ENCODE measurements around the gene PDIA2.

The PDIA2 gene

GRCh38 chr16:311725-312124, 28.8 kb downstream of the PDIA2 start:
- Histone ChIP-seq H3K4me3 (ENCODE audit: low read length) (no peak overlapping the region), H3K9ac (ENCODE audit: low read depth, low read length) (no peak overlapping the region), H3K27ac (ENCODE audit: low read length) (no peak overlapping the region), H3K27me3 (ENCODE audit: insufficient read depth, low read length) (no peaks in the 10 kb centered on the region), H3K4me1 (ENCODE audit: insufficient read depth, low read length) (0 out of 2 replicates have a peak, but pooled peaks cover under 1% of the 10 kb centered on the region), H3K36me3 (ENCODE audit: insufficient read depth, low read depth, low read length) (peaks cover 55% of the 10 kb centered on the region), H3K9me3 (ENCODE audit: insufficient read depth, low read depth, low read length) (no peaks in the 10 kb centered on the region)

DNA sequence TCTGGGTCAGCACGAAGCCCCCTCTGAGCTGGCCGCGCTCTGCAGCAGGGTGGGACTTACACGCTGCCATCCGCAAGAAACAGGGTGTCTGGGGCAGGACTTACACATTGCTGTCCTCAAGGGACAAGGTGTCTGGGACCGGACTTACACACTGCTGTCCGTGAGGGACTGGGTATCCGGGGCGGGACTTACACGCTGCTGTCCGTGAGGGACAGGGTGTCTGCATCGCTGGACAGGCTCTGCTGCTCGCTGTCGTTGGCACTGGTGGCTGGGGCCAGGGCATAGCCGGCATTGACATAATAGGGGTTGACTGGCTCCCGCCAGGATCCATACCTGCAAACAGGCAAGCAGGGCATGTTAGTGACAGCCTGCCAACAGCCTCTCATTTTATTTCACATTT, 31.4 kb downstream of the PDIA2 start:
- Histone ChIP-seq H3K9ac (ENCODE audit: low read depth, low read length) (no peak overlapping the region), H3K4me1 (ENCODE audit: insufficient read depth, low read length) (peaks cover 7% of the 10 kb centered on the region), H3K36me3 (ENCODE audit: insufficient read depth, low read depth, low read length) (peaks cover 41% of the 10 kb centered on the region), H3K27ac (ENCODE audit: low read length) (no peak overlapping the region), H3K9me3 (ENCODE audit: insufficient read depth, low read depth, low read length) (no peaks in the 10 kb centered on the region), H3K27me3 (ENCODE audit: insufficient read depth, low read length) (no peaks in the 10 kb centered on the region), H3K4me3 (ENCODE audit: low read length) (no peak overlapping the region)

DNA sequence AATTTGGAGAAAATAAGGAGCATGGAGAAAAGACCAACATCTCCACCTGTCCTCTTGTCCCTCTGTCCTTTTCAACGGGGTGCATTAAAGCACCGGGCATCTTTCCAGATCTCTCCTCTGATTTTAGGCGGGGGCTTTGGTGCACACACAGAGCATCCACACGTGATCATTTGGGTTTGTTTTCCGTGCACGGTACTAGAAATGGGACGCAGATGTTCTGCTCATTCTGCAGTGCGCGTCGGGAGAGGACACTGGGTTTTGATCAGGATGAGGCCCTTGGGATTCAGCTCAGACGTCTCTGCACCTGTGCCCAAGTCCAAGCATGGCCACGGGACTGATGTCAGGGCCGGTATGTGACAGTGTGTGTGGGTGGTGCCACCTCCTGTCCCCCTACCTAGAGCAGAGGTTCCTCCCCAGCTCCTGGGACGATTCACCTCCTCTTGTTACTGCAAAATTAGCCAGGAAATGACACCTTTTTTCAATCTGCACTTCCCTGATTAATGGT, 31.9 kb downstream of the PDIA2 start:
- peaks cover 36% of the 10 kb centered on the region for H3K36me3 ChIP-seq (ENCODE audit: insufficient read depth, low read depth, low read length)
- H3K4me1 ChIP-seq (ENCODE audit: insufficient read depth, low read length) = peaks cover 7% of the 10 kb centered on the region
- H3K27me3 ChIP-seq (ENCODE audit: insufficient read depth, low read length) = no peaks in the 10 kb centered on the region
- no peak overlapping the region for H3K27ac ChIP-seq (ENCODE audit: low read length)
- no peak overlapping the region for H3K9ac ChIP-seq (ENCODE audit: low read depth, low read length)
- H3K4me3 ChIP-seq (ENCODE audit: low read length) = no peak overlapping the region
- no peaks in the 10 kb centered on the region for H3K9me3 ChIP-seq (ENCODE audit: insufficient read depth, low read depth, low read length)

- peaks cover 33% of the 10 kb centered on the region for H3K36me3 ChIP-seq (ENCODE audit: insufficient read depth, low read depth, low read length)
- no peak overlapping the region for H3K9ac ChIP-seq (ENCODE audit: low read depth, low read length)
- H3K4me3 ChIP-seq (ENCODE audit: low read length) = no peak overlapping the region
- H3K4me1 ChIP-seq (ENCODE audit: insufficient read depth, low read length) = peaks cover 7% of the 10 kb centered on the region
- no peaks in the 10 kb centered on the region for H3K27me3 ChIP-seq (ENCODE audit: insufficient read depth, low read length)
- no peaks in the 10 kb centered on the region for H3K9me3 ChIP-seq (ENCODE audit: insufficient read depth, low read depth, low read length)
- no peak overlapping the region for H3K27ac ChIP-seq (ENCODE audit: low read length)
Measured at GRCh38 chr16:316741-317464, 33.9 kb downstream of the PDIA2 start.

- Histone ChIP-seq H3K4me3 (ENCODE audit: low read length) (no peak overlapping the region), H3K9me3 (ENCODE audit: insufficient read depth, low read depth, low read length) (no peaks in the 10 kb centered on the region), H3K36me3 (ENCODE audit: insufficient read depth, low read depth, low read length) (peaks cover 26% of the 10 kb centered on the region), H3K27ac (ENCODE audit: low read length) (no peak overlapping the region), H3K4me1 (ENCODE audit: insufficient read depth, low read length) (peaks cover 7% of the 10 kb centered on the region), H3K27me3 (ENCODE audit: insufficient read depth, low read length) (no peaks in the 10 kb centered on the region), H3K9ac (ENCODE audit: low read depth, low read length) (no peak overlapping the region)
Measured at GRCh38 chr16:317583-317982, 34.6 kb downstream of the PDIA2 start.

DNA sequence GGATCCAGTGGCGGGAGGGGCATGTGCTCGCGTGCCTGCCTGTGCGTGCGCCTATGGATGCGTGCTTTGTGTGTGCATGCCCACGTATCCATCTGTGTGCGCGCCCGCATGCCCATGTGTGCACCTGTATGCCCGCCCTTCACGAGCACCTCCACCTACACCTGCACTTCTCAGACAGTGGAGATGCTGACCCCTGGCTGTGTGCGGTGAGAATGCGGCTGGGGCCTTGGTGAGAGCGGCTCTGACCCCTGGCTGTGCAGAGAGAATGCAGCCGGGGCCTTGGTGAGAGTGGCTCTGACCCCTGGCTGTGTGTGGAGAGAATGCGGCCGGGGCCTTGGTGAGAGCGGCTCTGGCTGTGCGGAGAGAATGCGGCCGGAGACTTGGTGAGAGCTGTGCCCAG, 35.7 kb downstream of the PDIA2 start:
- Histone ChIP-seq H3K9me3 (ENCODE audit: insufficient read depth, low read depth, low read length) (no peaks in the 10 kb centered on the region), H3K36me3 (ENCODE audit: insufficient read depth, low read depth, low read length) (peaks cover 16% of the 10 kb centered on the region; the same call in 1 of the 2 replicates)

GRCh38 chr16:320206-320605, 37.2 kb downstream of the PDIA2 start:
- H3K36me3 ChIP-seq (ENCODE audit: insufficient read depth, low read depth, low read length) = 0 out of 2 replicates have a peak, but pooled peaks cover 4% of the 10 kb centered on the region

More for the DNA sequence above, 35.7 kb downstream of the PDIA2 start:
- Histone ChIP-seq H3K9ac (ENCODE audit: low read depth, low read length) (no peak overlapping the region), H3K27me3 (ENCODE audit: insufficient read depth, low read length) (no peaks in the 10 kb centered on the region), H3K4me1 (ENCODE audit: insufficient read depth, low read length) (peaks cover 7% of the 10 kb centered on the region), H3K27ac (ENCODE audit: low read length) (no peak overlapping the region), H3K4me3 (ENCODE audit: low read length) (no peak overlapping the region)

GRCh38 chr16:321532-321931, 38.6 kb downstream of the PDIA2 start:
- H3K4me3 ChIP-seq (ENCODE audit: low read length) = no peak overlapping the region
- H3K27me3 ChIP-seq (ENCODE audit: insufficient read depth, low read length) = no peaks in the 10 kb centered on the region
- no peak overlapping the region for H3K9ac ChIP-seq (ENCODE audit: low read depth, low read length)
- no peaks in the 10 kb centered on the region for H3K9me3 ChIP-seq (ENCODE audit: insufficient read depth, low read depth, low read length)
- peaks cover 7% of the 10 kb centered on the region for H3K4me1 ChIP-seq (ENCODE audit: insufficient read depth, low read length)
- H3K36me3 ChIP-seq (ENCODE audit: insufficient read depth, low read depth, low read length) = 0 out of 2 replicates have a peak, but pooled peaks cover 4% of the 10 kb centered on the region
- no peak overlapping the region for H3K27ac ChIP-seq (ENCODE audit: low read length)

More at GRCh38 chr16:320206-320605, 37.2 kb downstream of the PDIA2 start:
- Histone ChIP-seq H3K27ac (ENCODE audit: low read length) (no peak overlapping the region), H3K27me3 (ENCODE audit: insufficient read depth, low read length) (no peaks in the 10 kb centered on the region), H3K4me3 (ENCODE audit: low read length) (no peak overlapping the region), H3K4me1 (ENCODE audit: insufficient read depth, low read length) (peaks cover 7% of the 10 kb centered on the region), H3K9me3 (ENCODE audit: insufficient read depth, low read depth, low read length) (no peaks in the 10 kb centered on the region), H3K9ac (ENCODE audit: low read depth, low read length) (no peak overlapping the region)

- Histone ChIP-seq H3K27me3 (ENCODE audit: insufficient read depth, low read length) (no peaks in the 10 kb centered on the region), H3K9ac (ENCODE audit: low read depth, low read length) (no peak overlapping the region), H3K9me3 (ENCODE audit: insufficient read depth, low read depth, low read length) (no peaks in the 10 kb centered on the region), H3K27ac (ENCODE audit: low read length) (no peak overlapping the region), H3K36me3 (ENCODE audit: insufficient read depth, low read depth, low read length) (0 out of 2 replicates have a peak, but pooled peaks cover 4% of the 10 kb centered on the region), H3K4me1 (ENCODE audit: insufficient read depth, low read length) (peaks cover 5% of the 10 kb centered on the region), H3K4me3 (ENCODE audit: low read length) (no peak overlapping the region)
Measured at GRCh38 chr16:322476-323143, 39.6 kb downstream of the PDIA2 start.

GRCh38 chr16:324201-324450, 41.2 kb downstream of the PDIA2 start:
- Histone ChIP-seq H3K4me3 (ENCODE audit: low read length) (no peak overlapping the region), H3K9ac (ENCODE audit: low read depth, low read length) (no peak overlapping the region), H3K36me3 (ENCODE audit: insufficient read depth, low read depth, low read length) (0 out of 2 replicates have a peak, but pooled peaks cover 2% of the 10 kb centered on the region), H3K27ac (ENCODE audit: low read length) (no peak overlapping the region), H3K4me1 (ENCODE audit: insufficient read depth, low read length) (peaks cover 2% of the 10 kb centered on the region), H3K9me3 (ENCODE audit: insufficient read depth, low read depth, low read length) (no peaks in the 10 kb centered on the region), H3K27me3 (ENCODE audit: insufficient read depth, low read length) (no peaks in the 10 kb centered on the region)

DNA sequence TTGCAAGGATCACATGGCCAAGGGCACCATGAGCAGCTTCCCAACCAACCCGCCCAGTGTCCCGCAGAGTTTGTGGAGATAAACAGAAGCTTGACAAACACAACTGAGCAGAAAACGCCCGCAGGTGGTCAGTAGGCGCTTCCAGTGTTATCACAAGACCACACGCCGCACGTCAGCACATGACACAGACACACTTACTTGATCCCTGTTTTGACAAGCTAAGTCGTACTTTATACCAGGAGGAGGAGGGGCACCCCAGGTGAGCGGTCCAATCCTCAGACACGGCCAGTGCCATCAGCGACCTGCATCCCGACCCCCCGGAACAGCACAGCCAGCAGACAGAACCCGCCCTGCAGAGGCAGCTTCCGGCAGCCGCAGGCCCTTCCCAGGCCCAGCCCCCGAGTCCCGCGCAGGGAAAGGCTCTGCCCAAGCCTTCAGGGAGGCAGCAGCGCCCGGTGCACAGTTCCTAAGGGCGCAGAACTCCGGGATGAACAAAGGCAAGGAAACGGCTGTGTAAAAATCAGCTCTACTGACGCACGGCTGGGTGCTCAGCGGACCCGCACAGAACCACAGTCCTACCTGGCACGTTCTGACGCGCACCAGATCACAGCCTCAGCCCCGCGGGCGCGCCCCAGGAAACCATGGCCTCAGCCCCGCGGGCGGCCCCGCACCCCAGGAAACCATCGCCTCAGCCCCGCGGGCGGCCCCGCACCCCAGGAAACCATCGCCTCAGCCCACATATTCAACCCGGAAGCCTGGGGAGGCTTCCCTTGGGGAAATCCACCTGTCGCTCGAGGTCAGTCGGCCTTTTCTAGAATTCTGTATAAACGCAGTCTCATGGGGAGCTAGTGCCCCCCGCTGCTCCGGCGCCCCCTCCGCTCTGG, 41.7 kb downstream of the PDIA2 start:
- H3K27me3 ChIP-seq (ENCODE audit: insufficient read depth, low read length) = no peaks in the 10 kb centered on the region
- H3K4me3 ChIP-seq (ENCODE audit: low read length) = no peak overlapping the region
- no peaks in the 10 kb centered on the region for H3K4me1 ChIP-seq (ENCODE audit: insufficient read depth, low read length)
- H3K9me3 ChIP-seq (ENCODE audit: insufficient read depth, low read depth, low read length) = no peaks in the 10 kb centered on the region
- no peak overlapping the region for H3K9ac ChIP-seq (ENCODE audit: low read depth, low read length)
- H3K27ac ChIP-seq (ENCODE audit: low read length) = no peak overlapping the region
- H3K36me3 ChIP-seq (ENCODE audit: insufficient read depth, low read depth, low read length) = no peaks in the 10 kb centered on the region

All from iPS-20b (cell line).